GM08714 (cell line): ENCODE data around the gene TP53INP2.
A peak's percentile ranks its signal among the peaks of the same experiment; 100 is the strongest.
"Not testable (repeated sequence)": the region's sequence is repeated elsewhere in the genome, so short reads cannot be mapped to it uniquely, and the experiment has no call there.

ENCODE experiments used
- H3K4me3 ChIP-seq: fragments of 200-500 bp; sonication (Bioruptor generic); 2 replicates; pipeline ENCODE4 v1.5.1; 2014; ENCODE audit warnings: mild to moderate bottlenecking, low read length, inconsistent platforms
- ZNF274 ChIP-seq: IDR thresholded peaks from 2 replicates; pipeline ENCODE4 v1.6.1; 2012; ENCODE audit warnings: mild to moderate bottlenecking, low read depth, low read length

The TP53INP2 gene, protein sequence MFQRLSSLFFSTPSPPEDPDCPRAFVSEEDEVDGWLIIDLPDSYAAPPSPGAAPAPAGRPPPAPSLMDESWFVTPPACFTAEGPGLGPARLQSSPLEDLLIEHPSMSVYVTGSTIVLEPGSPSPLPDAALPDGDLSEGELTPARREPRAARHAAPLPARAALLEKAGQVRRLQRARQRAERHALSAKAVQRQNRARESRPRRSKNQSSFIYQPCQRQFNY

DNA sequence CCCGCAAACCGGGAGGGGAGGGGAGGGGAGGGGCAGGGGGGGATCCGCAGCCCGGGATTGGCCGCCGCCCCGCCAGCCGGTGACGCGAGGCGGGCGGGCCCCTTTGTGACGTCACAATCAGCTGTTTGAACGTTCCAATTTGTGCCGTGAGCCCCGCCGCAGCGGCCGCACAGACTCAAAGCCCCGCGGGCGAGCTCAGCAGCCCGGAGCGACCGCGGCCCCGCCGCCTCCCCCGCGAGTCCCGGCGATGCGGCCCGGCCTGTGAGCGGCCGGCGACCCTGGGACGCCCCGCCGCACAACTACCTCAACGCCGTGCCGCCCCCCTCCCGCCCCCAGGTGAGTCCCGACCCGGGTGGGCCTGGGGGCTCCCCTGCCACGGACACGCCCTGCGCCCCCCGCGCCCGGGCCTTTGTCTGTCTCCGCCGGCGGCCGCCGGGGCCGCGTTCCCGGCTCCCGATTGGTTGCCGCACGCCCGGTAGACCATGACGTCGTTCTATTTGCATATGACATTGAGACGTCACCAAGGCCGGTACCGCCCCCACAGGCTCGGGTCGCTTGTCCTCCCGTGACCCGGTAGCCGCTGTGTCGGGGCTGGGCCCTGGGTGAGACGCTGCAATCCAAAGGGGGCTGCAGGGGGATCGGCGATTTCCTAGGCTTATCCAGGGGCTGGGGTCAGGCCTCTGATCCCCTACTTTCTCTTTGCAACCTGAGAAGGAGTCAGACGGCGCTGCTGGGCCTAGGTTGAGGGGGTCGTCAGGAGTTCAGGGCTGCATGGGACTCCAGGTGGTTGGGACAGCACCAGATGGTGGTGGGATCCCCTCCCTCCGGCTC, at the start of gene TP53INP2:
Gene TP53INP2 (plus strand): TSS at position 168 of the 831 bp plus-strand sequence. CDS start 4,396 bp downstream, outside the sequence.
- peak within 1 kb of the TSS; percentile 80 for H3K4me3 ChIP-seq
- no peak for TF ChIP-seq ZNF274

DNA sequence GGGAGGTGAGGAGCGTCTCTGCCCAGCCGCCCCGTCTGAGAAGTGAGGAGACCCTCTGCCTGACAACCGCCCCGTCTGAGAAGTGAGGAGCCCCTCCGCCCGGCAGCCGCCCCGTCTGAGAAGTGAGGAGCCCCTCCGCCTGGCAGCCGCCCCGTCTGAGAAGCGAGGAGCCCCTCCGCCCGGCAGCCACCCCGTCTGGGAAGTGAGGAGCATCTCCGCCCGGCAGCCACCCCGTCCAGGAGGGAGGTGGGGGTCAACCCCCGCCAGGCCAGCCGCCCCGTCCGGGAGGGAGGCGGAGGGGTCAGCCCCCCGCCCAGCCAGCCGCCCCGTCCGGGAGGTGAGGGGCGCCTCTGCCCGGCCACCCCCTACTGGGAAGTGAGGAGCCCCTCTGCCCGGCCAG, 45.5 kb upstream of the TP53INP2 start:
- not testable (repeated sequence) for H3K4me3 ChIP-seq

DNA sequence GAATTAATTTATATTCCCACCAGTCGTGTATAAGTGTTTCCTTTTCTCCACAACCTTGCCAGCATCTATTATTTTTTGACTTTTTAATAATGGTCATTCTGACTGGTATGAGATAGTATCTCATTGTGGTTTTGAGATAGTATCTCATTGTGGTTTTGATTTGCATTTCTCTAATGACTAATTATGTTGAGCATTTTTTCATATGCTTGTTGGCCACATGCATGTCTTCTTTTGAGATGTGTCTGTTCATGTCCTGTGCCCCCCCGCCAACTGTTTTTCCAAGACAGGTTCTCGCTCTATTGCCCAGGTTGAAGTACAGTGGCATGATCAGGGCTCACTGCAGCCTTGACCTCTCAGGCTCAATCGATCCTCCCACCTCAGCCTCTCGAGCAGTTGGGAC, 42.3 kb upstream of the TP53INP2 start:
- not testable (repeated sequence) for H3K4me3 ChIP-seq

DNA sequence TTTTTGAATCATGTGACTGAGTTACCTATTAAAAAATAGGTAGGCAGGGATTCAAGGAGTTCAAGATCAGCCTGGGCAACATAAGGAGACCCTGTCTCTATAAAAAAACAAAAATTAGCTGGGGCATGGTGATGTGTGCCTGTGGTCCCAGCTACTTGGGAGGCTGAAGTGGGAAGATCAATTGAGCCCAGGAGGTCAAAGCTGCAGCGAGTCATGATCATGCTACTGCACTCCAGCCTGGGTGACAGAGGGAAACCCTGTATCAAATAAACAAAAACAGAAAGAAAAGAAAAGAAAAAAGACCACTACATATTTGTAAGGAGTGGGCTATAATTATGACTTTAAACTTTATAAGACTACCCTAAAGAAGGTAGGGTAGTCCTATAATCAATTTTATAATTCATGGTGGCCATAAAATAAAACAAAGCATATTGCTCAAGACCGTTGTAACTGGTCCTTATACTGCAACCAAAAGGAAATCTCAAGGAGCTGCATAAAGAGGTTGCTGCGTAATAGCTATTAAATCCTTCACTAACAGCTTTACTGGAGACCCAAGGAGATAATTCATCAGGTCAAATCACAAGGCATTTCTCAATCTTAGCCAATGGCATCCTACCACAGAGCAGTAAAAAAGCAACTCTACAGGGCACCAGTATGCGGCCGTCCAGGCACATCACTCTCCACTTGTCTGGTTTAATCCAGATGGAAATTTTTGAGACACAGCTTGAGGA, 40.8 kb upstream of the TP53INP2 start:
- H3K4me3 ChIP-seq: no peak overlapping the region
- no peak for TF ChIP-seq ZNF274

DNA sequence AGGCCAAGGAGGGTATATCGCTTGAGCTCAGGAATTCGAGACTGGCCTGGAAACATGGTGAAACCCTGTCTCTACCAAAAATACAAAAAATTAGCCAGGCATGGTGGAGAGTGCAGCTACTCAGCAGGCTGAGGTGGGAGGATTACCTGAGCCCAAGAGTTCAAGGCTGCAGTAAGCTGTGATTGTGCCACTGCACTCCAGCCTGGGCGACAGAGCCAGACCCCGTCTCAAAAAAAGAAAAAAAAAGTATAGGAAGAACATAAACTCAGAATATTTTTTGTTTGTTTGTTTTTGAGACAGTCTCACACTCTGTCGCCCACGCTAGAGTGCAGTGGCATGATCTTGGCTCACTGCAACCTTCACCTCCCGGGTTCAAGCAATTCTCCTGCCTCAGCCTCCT, 39.4 kb upstream of the TP53INP2 start:
- H3K4me3 ChIP-seq: not testable (repeated sequence)

DNA sequence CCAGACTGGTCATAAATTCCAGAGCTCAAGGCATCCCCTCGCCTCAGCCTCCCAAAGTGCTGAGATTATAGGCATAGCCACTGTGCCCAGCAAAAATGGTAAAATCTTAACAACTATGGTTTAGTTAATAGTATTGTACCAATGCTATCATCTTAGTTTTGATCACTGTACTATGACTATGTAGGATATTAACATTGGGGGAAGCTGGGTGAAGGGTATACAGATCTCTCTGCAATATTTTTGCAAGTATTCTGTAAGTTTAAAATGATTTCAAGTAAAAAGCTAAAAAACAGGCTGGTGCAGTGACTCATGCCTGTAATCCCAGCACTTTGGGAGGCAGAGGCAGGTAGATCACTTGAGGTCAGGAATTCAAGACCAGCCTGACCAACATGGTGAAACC, 35.0 kb upstream of the TP53INP2 start:
- no peak for TF ChIP-seq ZNF274
- no peak overlapping the region for H3K4me3 ChIP-seq

DNA sequence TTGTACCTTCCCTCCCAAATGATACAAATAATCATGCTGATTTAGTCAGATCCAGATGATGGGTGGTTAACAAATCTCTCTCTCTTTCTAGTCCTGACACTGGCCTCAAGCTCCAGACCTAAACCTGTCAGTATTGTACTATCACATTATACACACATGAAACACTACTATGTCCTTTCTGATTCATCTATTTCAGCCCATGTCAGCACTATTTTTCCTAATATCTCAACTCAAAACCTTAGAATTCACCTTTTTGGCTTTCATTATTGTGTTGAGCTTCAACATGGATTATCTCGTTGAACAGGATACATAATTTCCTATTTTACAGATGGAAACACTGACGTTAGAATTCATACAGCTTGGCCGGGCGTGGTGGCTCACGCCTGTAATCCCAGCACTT, 30.7 kb upstream of the TP53INP2 start:
- H3K4me3 ChIP-seq: no peak overlapping the region
- no peak for TF ChIP-seq ZNF274

DNA sequence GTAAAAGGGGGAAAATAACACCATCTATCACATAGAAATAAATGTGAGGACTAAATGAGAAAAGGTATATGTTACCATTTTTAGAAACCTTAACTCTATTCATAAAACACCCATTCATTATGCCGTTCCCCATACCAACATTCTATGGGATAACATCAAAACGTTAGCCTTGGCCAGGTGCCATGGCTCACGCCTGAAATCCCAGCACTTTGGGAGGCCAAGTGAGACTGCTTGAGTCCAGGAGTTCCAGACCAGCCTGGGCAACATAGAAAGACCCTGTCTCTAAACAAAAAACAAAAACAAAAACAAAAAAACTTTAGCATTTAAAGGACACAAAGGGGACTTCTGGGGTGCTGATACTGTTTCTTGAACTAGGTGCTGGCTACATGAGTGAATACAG, 28.6 kb upstream of the TP53INP2 start:
- no peak overlapping the region; the same call in 1 of the 2 replicates for H3K4me3 ChIP-seq
- TF ChIP-seq ZNF274: no peak

DNA sequence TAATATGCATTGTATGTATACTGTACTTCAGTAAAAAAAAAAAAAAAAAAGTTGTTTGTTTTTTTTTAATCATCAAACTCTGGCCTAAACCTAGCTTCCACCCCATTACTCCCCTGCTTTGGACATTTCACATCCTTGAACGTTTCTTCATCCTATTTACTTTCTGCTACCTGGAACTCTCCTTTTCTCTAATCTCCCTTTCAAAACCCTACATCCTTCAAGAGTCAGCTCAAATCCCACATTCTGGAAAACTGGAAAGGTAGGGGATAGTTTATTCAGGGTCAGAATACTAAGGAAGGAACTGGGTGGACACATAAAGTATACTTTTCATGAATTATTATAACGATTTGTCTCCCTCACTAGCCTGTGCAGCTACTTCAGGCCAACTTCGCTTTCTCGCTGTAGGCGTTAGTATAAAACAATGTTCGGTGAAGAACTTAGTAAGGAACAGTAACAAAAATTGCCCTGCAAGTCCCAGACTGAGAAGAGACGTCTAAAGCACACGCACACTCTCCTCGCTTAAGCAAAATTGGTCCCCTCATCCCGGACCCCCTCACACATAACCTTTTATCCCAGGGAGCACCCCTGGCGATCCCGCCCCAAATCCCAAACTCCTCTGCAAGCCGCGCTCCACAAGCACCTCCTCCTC, 28.0 kb upstream of the TP53INP2 start:
- no peak for TF ChIP-seq ZNF274
- H3K4me3 ChIP-seq: peak overlapping the region; percentile 94

DNA sequence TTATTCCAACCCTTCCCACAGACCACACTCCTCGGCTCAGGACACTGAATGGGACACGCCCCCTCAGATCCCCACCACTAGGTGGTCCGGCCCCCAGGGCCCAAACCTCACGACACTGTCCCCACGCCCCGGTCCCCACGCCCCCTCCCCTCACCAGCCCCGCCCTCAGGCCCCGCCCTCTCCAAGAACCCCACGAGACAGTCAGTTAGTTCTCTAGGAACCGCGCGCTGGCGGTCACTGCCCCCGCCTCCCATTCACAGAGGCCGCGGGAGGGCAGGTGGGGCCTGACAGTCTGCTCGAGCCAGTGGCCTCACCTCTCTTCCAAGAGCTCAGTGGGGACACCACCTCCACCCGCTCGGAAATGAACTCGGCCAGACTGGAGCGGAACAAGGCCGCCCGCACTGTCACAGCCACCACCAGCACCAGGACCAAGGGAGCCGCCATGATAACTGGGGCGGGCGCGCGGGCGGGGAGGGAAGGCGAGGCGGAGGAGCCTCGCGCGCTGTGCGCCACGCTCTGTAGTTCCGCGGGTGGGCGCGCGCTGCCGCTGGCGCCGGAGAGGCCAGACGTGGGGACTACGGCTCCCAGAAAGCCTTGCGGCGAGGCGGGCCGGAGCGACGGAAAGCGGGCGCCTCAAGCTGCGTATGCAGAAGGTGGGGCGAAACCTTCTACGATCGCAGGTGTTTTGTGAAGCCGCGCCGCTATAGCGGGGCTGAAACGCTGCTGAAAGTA, 27.3 kb upstream of the TP53INP2 start, which contains the start of gene PIGU:
Gene PIGU (minus strand): TSS at position 451 of the 732 bp plus-strand sequence. CDS start 7 bp downstream, at position 444.
- peak within 1 kb of the TSS; percentile 94 for H3K4me3 ChIP-seq
- TF ChIP-seq ZNF274: no peak

DNA sequence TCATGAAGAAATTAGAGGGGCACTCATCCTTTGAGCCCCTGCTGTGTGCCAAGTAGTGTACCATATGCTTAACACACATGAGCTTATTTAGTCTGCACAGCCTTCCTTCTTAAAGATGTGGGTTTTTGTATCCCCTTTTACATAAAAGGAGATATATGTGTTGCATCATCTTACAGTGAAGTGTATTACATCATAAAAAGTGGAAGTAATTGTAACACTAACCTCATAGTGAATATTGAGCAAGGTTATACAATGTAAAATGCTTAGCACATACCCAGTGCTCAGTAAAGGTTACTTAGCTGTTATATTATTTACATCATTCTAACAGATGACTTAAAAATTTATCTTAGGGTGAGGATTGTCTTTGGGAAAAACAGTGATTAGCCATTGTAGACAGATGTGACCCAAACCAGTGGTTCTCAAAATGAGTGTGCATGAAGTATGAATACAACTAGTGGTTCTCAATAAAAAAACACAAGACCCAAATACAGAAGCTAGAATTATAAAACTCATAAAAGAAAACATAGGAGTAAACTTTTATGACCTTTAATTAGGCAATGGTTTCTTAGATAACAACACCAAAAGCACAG, 23.5 kb upstream of the TP53INP2 start:
- no peak overlapping the region for H3K4me3 ChIP-seq
- TF ChIP-seq ZNF274: no peak

DNA sequence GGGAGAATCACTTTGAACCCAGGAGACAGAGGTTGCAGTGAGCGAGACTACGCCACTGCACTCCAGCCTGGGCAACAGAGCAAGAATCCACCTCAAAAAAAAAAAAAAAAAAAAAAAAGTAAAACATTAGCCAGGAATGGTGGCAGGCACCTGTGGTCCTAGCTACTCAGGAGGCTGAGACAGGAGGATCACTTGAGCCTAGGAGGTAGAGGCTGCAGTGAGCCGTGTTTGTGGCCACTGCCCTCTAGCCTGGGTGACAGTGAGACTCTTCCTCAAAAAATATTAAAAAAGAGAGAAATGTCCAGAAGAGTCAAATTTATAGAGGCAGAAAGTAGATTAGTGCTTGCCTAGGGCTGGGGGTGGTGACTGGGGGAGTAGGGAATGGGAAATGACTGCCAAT, 20.5 kb upstream of the TP53INP2 start:
- TF ChIP-seq ZNF274: no peak
- no peak overlapping the region for H3K4me3 ChIP-seq

DNA sequence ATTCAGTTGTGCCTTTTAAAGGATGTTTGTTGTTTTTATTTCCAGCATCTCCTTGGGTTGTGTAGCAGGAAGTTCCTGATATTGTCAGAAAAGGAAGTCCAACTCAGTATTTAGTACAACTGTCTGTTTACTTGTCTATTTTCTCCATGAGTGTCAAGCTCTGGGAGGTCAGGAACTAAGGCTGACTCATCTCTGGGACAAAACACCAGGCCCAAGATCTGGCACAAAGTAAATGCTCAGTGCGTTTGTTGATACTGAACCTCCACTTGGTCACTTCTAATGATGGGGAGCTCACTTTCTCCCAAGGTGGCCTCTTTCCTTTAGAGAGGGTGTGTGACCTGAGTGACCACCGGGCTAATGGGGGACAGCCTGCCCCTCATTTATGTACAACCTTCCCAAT, 14.7 kb upstream of the TP53INP2 start:
- TF ChIP-seq ZNF274: no peak
- no peak overlapping the region for H3K4me3 ChIP-seq
